GM23248 (cell line): ENCODE measurements around the gene ADGRL3. TPM values are rescaled to one million over a fixed set of nuclear protein-coding genes. Genes with fewer than 3 reads are reported as not detected.

ENCODE experiments used
- DNase-seq: peaks from one replicate; pipeline ENCODE4 v3.0.0-alpha.2; 2015
- H2AFZ ChIP-seq: fragments of 200-600 bp; sonication (generic); 2 replicates; pipeline ENCODE4 v1.6.1; 2016; ENCODE audit warnings: antibody characterized with exemption
- H3F3A ChIP-seq: fragments of 200-600 bp; sonication (generic); 2 replicates; pipeline ENCODE4 v1.6.1; 2016; ENCODE audit warnings: mild to moderate bottlenecking, antibody characterized with exemption, mixed run types; ENCODE audit not compliant: insufficient read depth
- H3K27ac ChIP-seq: fragments of 200-600 bp; sonication (generic); 2 replicates; pipeline ENCODE4 v1.5.1; 2016; ENCODE audit warnings: mild to moderate bottlenecking
- H3K27me3 ChIP-seq: fragments of 200-600 bp; sonication (generic); replicated peaks from 2 replicates; pipeline ENCODE4 v1.6.1; 2016; ENCODE audit warnings: mild to moderate bottlenecking; ENCODE audit not compliant: insufficient read depth
- H3K36me3 ChIP-seq: fragments of 200-600 bp; sonication (generic); 2 replicates; pipeline ENCODE4 v1.6.1; 2016; ENCODE audit warnings: low read depth, mild to moderate bottlenecking
- H3K4me1 ChIP-seq: fragments of 200-600 bp; sonication (generic); 2 replicates; pipeline ENCODE4 v1.6.1; 2016; ENCODE audit warnings: mild to moderate bottlenecking; ENCODE audit not compliant: insufficient read depth
- H3K4me2 ChIP-seq: fragments of 200-600 bp; sonication (generic); one replicate; pipeline ENCODE4 v1.6.1; 2016; ENCODE audit warnings: mild to moderate bottlenecking; ENCODE audit not compliant: unreplicated experiment
- H3K4me3 ChIP-seq: fragments of 200-600 bp; sonication (generic); 2 replicates; pipeline ENCODE4 v1.5.1; 2016; ENCODE audit warnings: mild to moderate bottlenecking
- H3K79me2 ChIP-seq: fragments of 200-600 bp; sonication (generic); 2 replicates; pipeline ENCODE4 v1.6.1; 2016; ENCODE audit warnings: mild to moderate bottlenecking; ENCODE audit not compliant: insufficient read depth
- H3K9ac ChIP-seq: fragments of 200-600 bp; sonication (generic); 2 replicates; pipeline ENCODE4 v1.6.1; 2016; ENCODE audit warnings: mild to moderate bottlenecking
- H3K9me2 ChIP-seq: fragments of 200-600 bp; sonication (generic); 2 replicates; pipeline ENCODE4 v1.6.1; 2016; ENCODE audit warnings: mixed run types, mild to moderate bottlenecking, moderate library complexity; ENCODE audit not compliant: insufficient read depth
- H3K9me3 ChIP-seq: fragments of 200-600 bp; sonication (generic); one replicate; pipeline ENCODE4 v1.6.1; 2017; ENCODE audit warnings: low read depth
- H4K20me1 ChIP-seq: fragments of 200-600 bp; sonication (generic); 2 replicates; pipeline ENCODE4 v1.6.0; 2016; ENCODE audit not compliant: insufficient read depth
- EZH2 ChIP-seq: fragments of 200-600 bp; sonication (generic); IDR thresholded peaks from 2 replicates; pipeline ENCODE4 v1.6.1; 2018; ENCODE audit warnings: antibody characterized with exemption, mild to moderate bottlenecking; ENCODE audit not compliant: insufficient read depth, poor library complexity, severe bottlenecking
- EZH2phosphoT487 ChIP-seq: fragments of 200-600 bp; sonication (generic); IDR thresholded peaks from 2 replicates; pipeline ENCODE4 v1.6.1; 2018; ENCODE audit warnings: antibody characterized with exemption, moderate library complexity, mild to moderate bottlenecking, low read depth; ENCODE audit not compliant: insufficient read depth
- WGBS, 2 experiments: methylation state at CpG; one replicate each; pipeline ENCODE4 v1.1.6; 2015 to 2017; ENCODE audit warnings: low lambda C conversion rate in 2 of 2, low coverage in 1 of 2; ENCODE audit errors: missing lambda C conversion rate in 2 of 2; 5-methylcytosine and 5-hydroxymethylcytosine counted together
- in situ Hi-C: fragments of 300-500 bp; cut with MboI; formaldehyde crosslinking; loops from 2 replicates; pipeline ENCODE4 v1.15.0; 2020
- polyA plus RNA-seq: library from polyadenylated mRNA; unstranded; fragments of >200 nt; fragmentation: Nextera tagmentation; extraction: Ambion mirVana; gene quantifications from 2 replicates; pipeline ENCODE4 v1.2.1, GENCODE V29; 2016
- total RNA-seq: library from RNA; depleted of rRNA; stranded (reverse); fragments of >200 nt; shearing (Covaris generic); gene quantifications from 2 replicates; pipeline ENCODE4 v1.2.3, GENCODE V29; 2014

ADGRL3 gene
- total and polyA plus RNA-seq, 2 experiments from 2014 or later: not detected

DNA sequence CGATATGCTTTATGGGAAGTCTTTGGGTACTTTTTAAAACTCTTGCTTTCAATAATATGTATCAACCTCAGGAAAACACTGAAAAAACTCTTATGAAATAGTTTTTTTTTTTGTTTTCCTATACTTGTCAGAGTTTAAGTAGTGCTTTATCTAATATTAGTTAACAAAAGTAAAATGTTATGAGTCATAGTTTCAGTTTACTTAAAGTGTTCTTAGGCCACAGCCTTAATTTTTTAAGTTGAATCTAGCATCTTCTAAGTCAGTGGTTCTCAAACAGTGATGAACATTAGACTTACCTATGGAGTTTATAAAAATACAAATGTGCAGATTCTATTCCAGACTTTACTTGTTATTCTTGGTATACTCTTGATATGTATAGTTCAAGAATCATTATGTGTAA lies 26.3 kb upstream of the ADGRL3 start:
- Histone ChIP-seq H4K20me1 (no peaks in the 10 kb centered on the region), H3K36me3 (no peaks in the 10 kb centered on the region), H3K4me2 (no peak overlapping the region), H3K79me2 (no peaks in the 10 kb centered on the region), H3K4me1 (no peaks in the 10 kb centered on the region), H3F3A (no peaks in the 10 kb centered on the region), H3K9me2 (no peaks in the 10 kb centered on the region), H3K9ac (no peak overlapping the region), H3K27me3 (no peaks in the 10 kb centered on the region), H3K27ac (no peak overlapping the region), H3K4me3 (no peak overlapping the region), H3K9me3 (no peaks in the 10 kb centered on the region), H2AFZ (no peak overlapping the region)
- no peak for DNase-seq
- 20 to 23% methylated on average over 1 of the region's 1 CpG for WGBS, 2 experiments
- TF ChIP-seq EZH2 (no peak), EZH2phosphoT487 (no peak)
- in situ Hi-C loops: no loop called here

DNA sequence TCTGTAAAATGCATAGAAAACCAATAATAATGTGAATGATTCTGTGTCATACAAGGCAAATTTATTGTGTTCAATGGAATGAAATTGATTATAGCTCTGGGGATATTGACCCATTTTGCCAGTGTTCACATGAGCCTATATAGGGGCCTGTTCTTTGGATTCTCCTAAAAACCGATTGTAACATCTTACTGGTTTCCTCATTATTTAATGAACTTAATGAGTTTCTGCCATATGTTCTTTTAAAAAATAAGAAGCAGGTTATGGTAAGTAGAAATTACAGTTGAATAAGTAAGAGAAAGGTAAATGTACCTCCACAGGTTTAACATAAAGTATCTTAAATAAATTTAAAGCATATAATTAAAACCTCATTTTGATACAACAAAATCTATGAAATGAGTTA lies 24.6 kb upstream of the ADGRL3 start:
- H3K4me1 ChIP-seq: no peaks in the 10 kb centered on the region
- no peaks in the 10 kb centered on the region for H3K79me2 ChIP-seq
- H4K20me1 ChIP-seq: no peaks in the 10 kb centered on the region
- no peak overlapping the region for H2AFZ ChIP-seq
- no peak overlapping the region for H3K4me2 ChIP-seq
- no peaks in the 10 kb centered on the region for H3F3A ChIP-seq
- no peak for DNase-seq
- H3K9ac ChIP-seq: no peak overlapping the region
- no peaks in the 10 kb centered on the region for H3K27me3 ChIP-seq
- H3K4me3 ChIP-seq: no peak overlapping the region
- no peaks in the 10 kb centered on the region for H3K36me3 ChIP-seq
- TF ChIP-seq EZH2 (no peak), EZH2phosphoT487 (no peak)
- H3K27ac ChIP-seq: no peak overlapping the region
- WGBS, 2 experiments: 3 to 6% methylated on average over 1 of the region's 1 CpG
- in situ Hi-C loops: no loop called here
- H3K9me2 ChIP-seq: 0 out of 2 replicates have a peak, but pooled peaks cover 3% of the 10 kb centered on the region
- no peaks in the 10 kb centered on the region for H3K9me3 ChIP-seq

DNA sequence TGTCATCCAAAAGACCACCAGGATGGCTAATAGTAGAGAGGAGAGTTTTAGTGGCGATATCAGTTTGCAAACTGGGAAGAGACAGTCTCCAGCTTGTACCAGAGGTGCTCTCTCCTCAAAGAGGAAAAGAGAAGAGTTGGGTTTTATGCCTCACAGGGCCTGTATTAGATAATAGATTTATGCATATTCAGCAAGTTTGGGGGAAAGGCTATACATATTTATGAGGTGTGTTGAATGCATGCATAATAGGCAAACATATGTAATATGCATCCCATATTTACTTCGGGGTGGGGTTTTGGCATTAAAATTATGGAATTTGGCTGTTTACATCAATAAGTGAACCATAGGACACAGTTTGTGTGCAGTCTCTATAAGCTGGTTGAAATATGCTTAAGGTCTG lies 22.8 kb upstream of the ADGRL3 start:
- H3K9me2 ChIP-seq: 0 out of 2 replicates have a peak, but pooled peaks cover 3% of the 10 kb centered on the region
- 9 to 12% methylated on average over 2 of the region's 2 CpGs for WGBS, 2 experiments
- H3K27me3 ChIP-seq: no peaks in the 10 kb centered on the region
- no peak overlapping the region for H3K4me2 ChIP-seq
- H4K20me1 ChIP-seq: no peaks in the 10 kb centered on the region
- no peak overlapping the region for H3K4me3 ChIP-seq
- no peak overlapping the region for H2AFZ ChIP-seq
- TF ChIP-seq EZH2: no peak
- TF ChIP-seq EZH2phosphoT487: no peak
- no peak overlapping the region for H3K27ac ChIP-seq
- no peak for DNase-seq
- in situ Hi-C loops: no loop called here
- no peak overlapping the region for H3K9ac ChIP-seq
- no peaks in the 10 kb centered on the region for H3F3A ChIP-seq
- no peaks in the 10 kb centered on the region for H3K36me3 ChIP-seq
- H3K9me3 ChIP-seq: no peaks in the 10 kb centered on the region
- H3K4me1 ChIP-seq: no peaks in the 10 kb centered on the region
- H3K79me2 ChIP-seq: no peaks in the 10 kb centered on the region

DNA sequence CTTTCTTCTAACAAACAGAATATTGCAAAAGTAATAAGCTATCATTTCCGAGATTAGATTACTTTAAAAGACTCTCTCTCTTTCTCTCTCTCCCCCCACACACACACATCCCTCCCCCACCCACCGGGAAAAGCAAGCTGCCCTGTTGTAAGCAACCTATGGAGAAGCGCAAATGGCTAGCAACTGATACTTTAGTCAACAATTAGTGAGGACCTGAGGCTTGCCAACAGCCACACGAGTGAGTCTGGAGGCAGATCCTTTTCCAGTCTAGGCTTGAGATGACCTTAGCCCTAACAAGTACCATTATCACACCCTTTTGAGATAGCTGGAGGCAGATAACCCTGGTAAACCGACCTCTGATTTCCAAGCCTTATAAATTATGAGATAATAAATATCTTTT lies 19.7 kb upstream of the ADGRL3 start:
- Histone ChIP-seq H3K4me1 (no peaks in the 10 kb centered on the region), H3K36me3 (no peaks in the 10 kb centered on the region), H4K20me1 (no peaks in the 10 kb centered on the region), H3K9ac (no peak overlapping the region), H3K4me2 (no peak overlapping the region), H3K4me3 (no peak overlapping the region), H3K79me2 (no peaks in the 10 kb centered on the region), H3K9me3 (no peaks in the 10 kb centered on the region), H3F3A (no peaks in the 10 kb centered on the region), H3K27ac (no peak overlapping the region), H3K9me2 (0 out of 2 replicates have a peak, but pooled peaks cover 3% of the 10 kb centered on the region), H3K27me3 (no peaks in the 10 kb centered on the region), H2AFZ (no peak overlapping the region)
- no peak for DNase-seq
- TF ChIP-seq EZH2 (no peak), EZH2phosphoT487 (no peak)
- 15 to 17% methylated on average over 5 of the region's 5 CpGs for WGBS, 2 experiments
- in situ Hi-C loops: no loop called here

DNA sequence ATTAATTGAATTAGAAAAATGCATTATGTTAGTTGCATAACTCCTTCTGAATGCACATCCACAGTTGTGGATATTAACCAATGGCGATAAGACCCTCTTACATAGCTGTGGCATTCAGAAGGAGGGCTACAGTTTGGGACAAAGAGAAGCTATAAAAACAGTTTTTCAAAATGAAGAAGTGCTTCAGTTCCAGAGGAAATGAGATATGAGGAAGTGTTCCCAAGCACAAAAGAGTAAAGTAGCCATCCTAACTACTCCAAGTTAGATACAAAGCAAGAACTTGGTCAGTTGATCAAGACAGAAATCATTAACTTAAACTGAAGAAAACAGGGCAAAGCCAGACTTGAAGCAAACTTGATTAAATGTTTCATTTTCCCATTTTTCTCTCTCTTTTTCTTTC lies 17.2 kb upstream of the ADGRL3 start:
- Histone ChIP-seq H3K9me3 (no peaks in the 10 kb centered on the region), H4K20me1 (no peaks in the 10 kb centered on the region), H3K9ac (no peak overlapping the region), H3K9me2 (0 out of 2 replicates have a peak, but pooled peaks cover 3% of the 10 kb centered on the region), H3K27ac (no peak overlapping the region), H3K36me3 (no peaks in the 10 kb centered on the region), H3K4me1 (no peaks in the 10 kb centered on the region), H3K79me2 (no peaks in the 10 kb centered on the region), H3K4me2 (no peak overlapping the region), H3K27me3 (no peaks in the 10 kb centered on the region), H3K4me3 (no peak overlapping the region), H3F3A (no peaks in the 10 kb centered on the region), H2AFZ (no peak overlapping the region)
- in situ Hi-C loops: no loop called here
- DNase-seq: no peak
- TF ChIP-seq EZH2 (no peak), EZH2phosphoT487 (no peak)
- WGBS, 2 experiments: 33 to 44% methylated on average over 1 of the region's 1 CpG
